Mucosa of descending colon (tissue), 3 donors: Measurements from ENCODE around the gene TNNI2. TPM values are rescaled to one million over a fixed set of nuclear protein-coding genes. Genes with fewer than 3 reads are reported as not detected.
A peak's percentile ranks its signal among the peaks of the same experiment; 100 is the strongest.

Experiments
- ATAC-seq: fragments of 200-7000 bp; cut with Tn5 transposase; one replicate; pipeline ENCODE4 v1.9.1; 2020; ENCODE audit warnings: mild to moderate bottlenecking, moderate library complexity
- DNase-seq, 3 donors: peaks; one replicate each; pipeline ENCODE4 v3.0.0-alpha.2; 2020
- H3K36me3 ChIP-seq: fragments of 200-600 bp; one replicate; pipeline ENCODE4 v1.8.0; 2021; ENCODE audit warnings: low read depth, mild to moderate bottlenecking
- H3K4me1 ChIP-seq: fragments of 200-600 bp; one replicate; pipeline ENCODE4 v1.8.0; 2021; ENCODE audit warnings: low read depth, mild to moderate bottlenecking
- H3K4me3 ChIP-seq: fragments of 200-600 bp; one replicate; pipeline ENCODE4 v1.8.0; 2021; ENCODE audit warnings: mild to moderate bottlenecking
- H3K9me3 ChIP-seq: fragments of 200-600 bp; one replicate; pipeline ENCODE4 v1.8.0; 2021; ENCODE audit warnings: mild to moderate bottlenecking
- intact Hi-C, 2 donors: fragments of 100-400 bp; cut with DNase I in 1 of 2; cut with micrococcal nuclease in 1 of 2; formaldehyde crosslinking; loops; one replicate each; pipeline versions ENCODE4 v1.11.0 to v1.11.1; 2022; cut with DNase I, micrococcal nuclease
- total RNA-seq, 3 donors: library from RNA; stranded (reverse); fragmentation: NEBNext Ultra II Directional in 2 of 3; extraction: Animal tissue kit (Norgen Biotek cat#: 25700) in 2 of 3; gene quantifications; one replicate each; pipeline versions ENCODE4 v1.2.1 to v1.2.4, GENCODE V29; 2021 to 2023
- TF ChIP-seq, protein P1 (sequence below): fragments of 200-600 bp; IDR thresholded peaks from one replicate; pipeline ENCODE4 v1.8.0; 2022; ENCODE audit warnings: antibody characterized with exemption, mild to moderate bottlenecking
- donor health status: DM: no; HTN: no; CAD: no; lungs with moderate emphysema.
- donor health status: DM: no; HTN: no; CAD: no.
- donor health status: DM: no; HTN: yes; CAD: no.

TNNI2 gene
- total RNA-seq, 3 donors from 2014 or later: 0.46 TPM; not detected in 2

DNA sequence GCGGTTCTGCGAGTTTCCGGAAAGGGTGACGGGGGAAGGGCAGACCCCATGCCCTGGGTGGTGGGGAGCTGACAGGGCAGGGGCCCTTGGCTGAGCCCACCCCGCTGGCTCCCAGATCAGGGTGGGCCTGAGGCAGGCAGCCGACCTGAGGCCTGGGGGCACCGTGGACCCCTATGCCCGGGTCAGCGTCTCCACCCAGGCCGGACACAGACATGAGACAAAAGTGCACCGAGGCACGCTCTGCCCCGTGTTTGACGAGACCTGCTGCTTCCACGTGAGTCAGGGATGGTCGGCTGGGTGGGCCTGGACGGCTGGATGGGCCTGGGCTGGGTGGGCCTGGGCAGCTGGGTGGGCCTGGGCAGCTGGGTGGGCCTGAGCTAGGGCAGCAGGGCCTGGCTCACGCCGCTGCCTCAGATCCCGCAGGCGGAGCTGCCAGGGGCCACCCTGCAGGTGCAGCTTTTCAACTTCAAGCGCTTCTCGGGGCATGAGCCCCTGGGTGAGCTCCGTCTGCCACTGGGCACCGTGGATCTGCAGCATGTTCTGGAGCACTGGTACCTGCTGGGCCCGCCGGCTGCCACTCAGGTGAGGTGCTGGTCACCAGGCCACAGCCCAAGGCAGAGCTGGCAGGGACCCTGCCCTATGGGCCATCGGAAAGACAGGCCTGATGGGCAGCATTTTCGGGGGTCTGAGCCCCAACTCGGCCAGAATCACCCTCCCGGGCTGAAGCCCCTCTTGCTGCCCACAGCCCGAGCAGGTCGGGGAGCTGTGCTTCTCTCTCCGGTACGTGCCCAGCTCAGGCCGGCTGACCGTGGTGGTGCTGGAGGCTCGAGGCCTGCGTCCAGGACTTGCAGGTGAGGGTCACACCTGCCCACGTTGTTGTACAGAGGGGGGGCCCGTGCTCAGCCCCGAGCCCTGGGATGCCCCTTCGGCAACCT lies 2.5 kb upstream of the TNNI2 start:
- Histone ChIP-seq H3K4me1 (peaks cover 41% of the 10 kb centered on the region), H3K36me3 (no peaks in the 10 kb centered on the region), H3K4me3 (no peak overlapping the region), H3K9me3 (no peaks in the 10 kb centered on the region)
- no peak for ATAC-seq
- peak in 2 of 3 donors; percentile 40 to 62 for DNase-seq
- intact Hi-C loops: no loop called here
- TF ChIP-seq, protein P1, sequence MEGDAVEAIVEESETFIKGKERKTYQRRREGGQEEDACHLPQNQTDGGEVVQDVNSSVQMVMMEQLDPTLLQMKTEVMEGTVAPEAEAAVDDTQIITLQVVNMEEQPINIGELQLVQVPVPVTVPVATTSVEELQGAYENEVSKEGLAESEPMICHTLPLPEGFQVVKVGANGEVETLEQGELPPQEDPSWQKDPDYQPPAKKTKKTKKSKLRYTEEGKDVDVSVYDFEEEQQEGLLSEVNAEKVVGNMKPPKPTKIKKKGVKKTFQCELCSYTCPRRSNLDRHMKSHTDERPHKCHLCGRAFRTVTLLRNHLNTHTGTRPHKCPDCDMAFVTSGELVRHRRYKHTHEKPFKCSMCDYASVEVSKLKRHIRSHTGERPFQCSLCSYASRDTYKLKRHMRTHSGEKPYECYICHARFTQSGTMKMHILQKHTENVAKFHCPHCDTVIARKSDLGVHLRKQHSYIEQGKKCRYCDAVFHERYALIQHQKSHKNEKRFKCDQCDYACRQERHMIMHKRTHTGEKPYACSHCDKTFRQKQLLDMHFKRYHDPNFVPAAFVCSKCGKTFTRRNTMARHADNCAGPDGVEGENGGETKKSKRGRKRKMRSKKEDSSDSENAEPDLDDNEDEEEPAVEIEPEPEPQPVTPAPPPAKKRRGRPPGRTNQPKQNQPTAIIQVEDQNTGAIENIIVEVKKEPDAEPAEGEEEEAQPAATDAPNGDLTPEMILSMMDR: no peak

DNA sequence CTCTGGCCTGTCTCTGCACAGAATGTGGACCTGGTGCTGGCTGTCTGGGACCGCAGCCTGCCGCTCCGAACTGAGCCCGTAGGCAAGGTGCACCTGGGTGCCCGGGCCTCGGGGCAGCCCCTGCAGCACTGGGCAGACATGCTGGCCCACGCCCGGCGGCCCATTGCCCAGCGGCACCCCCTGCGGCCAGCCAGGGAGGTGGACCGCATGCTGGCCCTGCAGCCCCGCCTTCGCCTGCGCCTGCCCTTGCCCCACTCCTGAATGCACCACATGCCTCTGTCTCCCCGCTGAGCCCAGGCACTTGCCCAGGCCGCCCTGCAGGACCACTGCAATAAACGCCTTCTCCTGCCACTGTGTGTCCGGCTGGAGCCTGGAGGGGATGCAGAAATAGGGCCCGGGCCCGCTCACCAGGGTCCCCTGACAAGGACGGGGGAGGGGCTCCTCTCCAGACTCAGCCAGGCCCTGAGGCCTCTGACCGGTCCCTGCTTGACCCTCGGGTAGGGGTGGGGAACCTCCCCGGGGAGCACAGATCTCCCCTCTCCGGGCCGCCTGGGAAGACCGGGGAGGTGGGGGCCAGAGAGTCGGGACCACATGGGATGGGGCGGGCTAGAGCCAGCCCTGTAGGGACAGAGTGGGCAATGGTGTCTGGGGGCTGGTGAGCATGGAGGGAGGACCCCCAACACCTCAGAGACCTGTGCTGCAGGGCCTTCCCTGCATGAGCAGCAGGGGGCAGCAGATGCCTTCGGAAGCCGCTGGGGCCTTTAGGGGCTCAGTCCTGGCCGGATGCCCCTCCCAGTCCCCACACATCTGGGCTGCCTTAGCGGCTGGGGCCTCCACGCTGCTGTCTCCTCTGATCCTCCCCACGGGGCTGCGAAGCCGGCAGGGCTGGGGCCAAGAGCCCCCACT lies 1.4 kb upstream of the TNNI2 start:
- Histone ChIP-seq H3K4me3 (no peak overlapping the region), H3K9me3 (no peaks in the 10 kb centered on the region), H3K4me1 (peaks cover 30% of the 10 kb centered on the region), H3K36me3 (no peaks in the 10 kb centered on the region)
- intact Hi-C loops: no loop called here
- TF ChIP-seq, protein P1: peak; percentile 60
- ATAC-seq (peak; percentile 21), DNase-seq (peak; percentile 76 to 85 (median 76))

DNA sequence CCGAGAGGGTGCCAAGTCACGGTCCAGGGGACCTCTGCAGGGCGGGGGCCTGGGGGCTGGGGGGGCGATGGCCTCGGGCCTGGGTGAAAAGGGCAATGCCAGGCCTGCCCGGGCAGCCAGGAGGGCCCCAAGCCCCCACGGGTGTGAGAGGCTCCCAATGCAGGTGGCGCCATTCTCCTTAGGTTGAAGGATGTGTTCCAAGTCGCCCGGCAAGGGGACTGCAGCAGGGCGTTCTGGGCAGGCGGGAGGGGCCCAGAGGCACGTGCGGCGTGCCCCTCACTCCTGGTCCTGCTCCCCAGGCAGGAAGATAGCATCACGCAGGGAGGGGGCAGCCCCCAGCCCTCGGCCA lies 730 bp upstream of the TNNI2 start:
- Histone ChIP-seq H3K9me3 (no peaks in the 10 kb centered on the region), H3K4me3 (no peak overlapping the region), H3K36me3 (no peaks in the 10 kb centered on the region), H3K4me1 (peaks cover 25% of the 10 kb centered on the region)
- intact Hi-C loops: no loop called here
- ATAC-seq (no peak), DNase-seq (no peak)
- TF ChIP-seq, protein P1: no peak

DNA sequence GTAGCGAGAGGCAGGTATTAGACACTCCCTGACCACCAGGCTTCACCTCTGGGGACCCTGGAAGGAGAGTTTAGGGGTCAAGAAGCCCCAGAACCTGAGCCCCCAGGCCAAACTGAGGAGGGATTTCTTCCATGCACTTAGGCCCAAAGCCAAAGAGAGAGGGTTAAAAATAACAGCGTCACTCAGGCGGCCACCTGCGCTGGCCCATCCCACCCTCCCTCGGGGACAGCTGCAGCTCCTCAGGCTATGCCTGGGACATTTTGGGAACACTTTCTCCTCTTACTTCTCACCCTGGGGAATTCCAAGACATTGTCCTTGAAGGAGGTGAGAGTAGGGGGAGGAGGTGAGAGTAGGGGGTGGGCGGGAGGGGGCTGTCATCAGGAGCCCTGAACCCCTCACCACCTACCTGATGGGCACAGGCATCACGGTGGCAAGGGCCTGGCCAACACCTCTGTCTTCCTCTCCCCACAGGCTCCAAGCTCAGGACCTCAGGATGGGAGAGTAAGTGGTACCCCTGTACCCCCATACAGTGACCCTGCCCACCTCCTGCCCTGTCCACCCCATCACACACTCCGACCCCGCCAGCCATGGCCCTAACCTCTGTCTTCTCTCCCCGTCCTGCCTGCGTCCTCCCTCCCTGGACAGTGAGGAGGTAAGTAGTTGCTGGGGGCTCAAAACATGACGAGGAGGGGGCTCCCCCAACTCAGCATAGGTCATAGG lies 583 bp downstream of the TNNI2 start:
- no peak for ATAC-seq
- intact Hi-C loops: no loop called here
- Histone ChIP-seq H3K36me3 (no peaks in the 10 kb centered on the region), H3K9me3 (no peaks in the 10 kb centered on the region), H3K4me1 (peaks cover 13% of the 10 kb centered on the region), H3K4me3 (no peak overlapping the region)
- DNase-seq: peak in 1 of 3 donors; percentile 19
- TF ChIP-seq, protein P1: no peak
